HepG2 (cell line): ENCODE data around the gene SNRNP35. TPM values are rescaled to one million over a fixed set of nuclear protein-coding genes. Genes with fewer than 3 reads are reported as not detected.

Experiments
- GRHL1 ChIP-seq: sonication (generic); formaldehyde crosslinking; conservative IDR thresholded peaks from 2 replicates; pipeline ENCODE4 v1.8.0; 2022; ENCODE audit warnings: missing genetic modification reagents
- HMGA1 ChIP-seq: sonication (generic); formaldehyde crosslinking; conservative IDR thresholded peaks from 2 replicates; pipeline ENCODE4 v1.4.0; 2020; ENCODE audit warnings: missing genetic modification reagents
- JUND ChIP-seq: sonication (generic); formaldehyde crosslinking; IDR thresholded peaks from 2 replicates; pipeline ENCODE4 v1.8.0; 2022; ENCODE audit warnings: mild to moderate bottlenecking, missing genetic modification reagents
- KAT8 ChIP-seq: IDR thresholded peaks from 2 replicates; pipeline ENCODE4 v1.6.1; 2016; ENCODE audit warnings: missing genetic modification reagents, missing compliant biosample characterization
- MEIS2 ChIP-seq: sonication (generic); formaldehyde crosslinking; IDR thresholded peaks from 2 replicates; pipeline ENCODE4 v1.9.0; 2021; ENCODE audit warnings: mild to moderate bottlenecking, missing genetic modification reagents
- MYC ChIP-seq: sonication (generic); formaldehyde crosslinking; IDR thresholded peaks from 2 replicates; pipeline ENCODE4 v1.9.0; 2021; ENCODE audit warnings: missing genetic modification reagents, borderline replicate concordance
- PRDM10 ChIP-seq: sonication (generic); formaldehyde crosslinking; IDR thresholded peaks from 2 replicates; pipeline ENCODE4 v1.4.0; 2020; ENCODE audit warnings: low read depth, missing genetic modification reagents
- SALL2 ChIP-seq: sonication (generic); formaldehyde crosslinking; IDR thresholded peaks from 2 replicates; pipeline ENCODE4 v1.8.1; 2023; ENCODE audit warnings: mild to moderate bottlenecking, missing genetic modification reagents, inconsistent platforms
- TBX2 ChIP-seq: sonication (generic); formaldehyde crosslinking; IDR thresholded peaks from 2 replicates; pipeline ENCODE4 v1.5.0; 2020; ENCODE audit warnings: missing genetic modification reagents, mild to moderate bottlenecking, borderline replicate concordance
- TOPORS ChIP-seq: sonication (generic); formaldehyde crosslinking; IDR thresholded peaks from 2 replicates; pipeline ENCODE4 v1.8.0; 2023; ENCODE audit warnings: mild to moderate bottlenecking, missing genetic modification reagents
- ZBTB42 ChIP-seq: sonication (generic); formaldehyde crosslinking; IDR thresholded peaks from 2 replicates; pipeline ENCODE4 v1.5.0; 2020; ENCODE audit warnings: mild to moderate bottlenecking, missing genetic modification reagents
- ZFP91 ChIP-seq: sonication (generic); formaldehyde crosslinking; IDR thresholded peaks from 2 replicates; pipeline ENCODE4 v1.9.0; 2022; ENCODE audit warnings: missing genetic modification reagents, mild to moderate bottlenecking, borderline replicate concordance
- ZMAT3 ChIP-seq: sonication (generic); formaldehyde crosslinking; conservative IDR thresholded peaks from 2 replicates; pipeline ENCODE4 v1.7.0; 2021; ENCODE audit warnings: missing genetic modification reagents
- ZNF142 ChIP-seq: sonication (generic); formaldehyde crosslinking; IDR thresholded peaks from 2 replicates; pipeline ENCODE4 v1.4.0; 2020; ENCODE audit warnings: missing genetic modification reagents
- ZNF430 ChIP-seq: sonication (generic); formaldehyde crosslinking; IDR thresholded peaks from 2 replicates; pipeline ENCODE4 v1.9.0; 2021; ENCODE audit warnings: mild to moderate bottlenecking, missing genetic modification reagents
- ZNF564 ChIP-seq: sonication (generic); formaldehyde crosslinking; IDR thresholded peaks from 2 replicates; pipeline ENCODE4 v1.8.1; 2023; ENCODE audit warnings: mild to moderate bottlenecking, missing genetic modification reagents
- ZSCAN31 ChIP-seq: sonication (generic); formaldehyde crosslinking; IDR thresholded peaks from 2 replicates; pipeline ENCODE4 v1.5.0; 2020; ENCODE audit warnings: low read depth, mild to moderate bottlenecking, missing genetic modification reagents
- polyA plus RNA-seq, 8 experiments: library from polyadenylated mRNA; depleted of rRNA in 3 of 8; stranded (reverse) in 7 of 8; unstranded in 1 of 8; fragments of >200 nt; fragmentation: Illumina TruSeq in 4 of 8; extraction: Trizol in 4 of 8; gene quantifications; 2 replicates each; pipeline versions ENCODE4 v1.2.1 to v1.2.3, GENCODE V29; 2011 to 2016; ENCODE audit warnings: low read depth in 4 of 8, missing spikeins in 1 of 8, mixed read lengths in 1 of 8; ENCODE audit not compliant: insufficient read depth in 1 of 8
- total RNA-seq, 5 experiments: library from RNA; depleted of rRNA; stranded (reverse); fragments of >200 nt; fragmentation: Illumina TruSeq; extraction: Trizol; gene quantifications; 2 replicates each; pipeline ENCODE4 v1.2.3, GENCODE V29; 2016; ENCODE audit warnings: low read depth in 1 of 5

SNRNP35 gene
- total and polyA plus RNA-seq, 2 of the 13 experiments (the other 11 are each of a cell fraction or from before 2014, with no cell fraction given): 11.3 to 22.6 TPM

- no peak for TF ChIP-seq KAT8
- no peak for TF ChIP-seq ZNF564 (CRISPR knock-in tag)
- no peak for TF ChIP-seq JUND (CRISPR knock-in tag)
- no peak for TF ChIP-seq GRHL1
- TF ChIP-seq MEIS2 (CRISPR knock-in tag): no peak
- no peak for TF ChIP-seq HMGA1
- no peak for TF ChIP-seq ZMAT3 (CRISPR knock-in tag)
- no peak for TF ChIP-seq TOPORS (CRISPR knock-in tag)
- no peak for TF ChIP-seq ZNF430
- TF ChIP-seq TBX2 (CRISPR knock-in tag): 0 out of 2 replicates have a peak, but pooled peaks have one; percentile 18
- no peak for TF ChIP-seq SALL2 (CRISPR knock-in tag)
- TF ChIP-seq ZBTB42: peak; percentile 12; the same call in 1 of the 2 replicates
- TF ChIP-seq ZNF142 (CRISPR knock-in tag): no peak
- TF ChIP-seq MYC (CRISPR knock-in tag): no peak
- no peak for TF ChIP-seq ZSCAN31 (CRISPR knock-in tag)
- no peak for TF ChIP-seq ZFP91 (CRISPR knock-in tag)
- TF ChIP-seq PRDM10 (CRISPR knock-in tag): no peak
These were observed 13.6 kb downstream of the SNRNP35 start (continued) for GRCh38 chr12:123471374-123472068.
